GM18508 (cell line): Measurements from ENCODE around the gene ZNF317.
"Not testable (repeated sequence)": the region's sequence is repeated elsewhere in the genome, so short reads cannot be mapped to it uniquely, and the experiment has no call there.

Source experiments
- ATAC-seq: cut with Tn5 transposase; IDR thresholded peaks from one replicate; pipeline ENCODE4 v1.9.1; 2021; ENCODE audit warnings: moderate number of reproducible peaks; ENCODE audit not compliant: insufficient read depth, unreplicated experiment

The ZNF317 gene

GRCh38 chr19:9171393-9171991 lies 31.3 kb downstream of the ZNF317 start:
- no peak for ATAC-seq

DNA sequence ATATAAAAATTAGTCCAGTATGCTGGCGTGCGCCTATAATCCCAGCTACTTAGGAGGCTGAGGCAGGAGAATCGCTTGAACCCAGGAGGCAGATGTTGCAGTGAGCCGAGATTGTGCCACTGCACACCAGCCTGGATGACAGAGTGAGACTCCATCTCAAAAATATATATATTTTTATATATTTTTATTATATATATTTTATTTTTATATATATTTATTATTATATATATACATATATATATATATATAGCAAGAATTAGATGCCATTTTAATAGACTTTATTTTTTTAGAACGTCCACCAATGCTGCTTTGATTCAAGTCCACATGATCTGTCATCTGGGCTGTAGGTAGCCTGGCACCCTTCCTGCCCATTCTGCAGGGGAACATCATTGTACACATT lies 35.1 kb downstream of the ZNF317 start:
- no peak for ATAC-seq

GRCh38 chr19:9178901-9179300 lies 38.7 kb downstream of the ZNF317 start, which contains the start of gene OR7D2:
OR7D2 (plus strand) TSS chr19:9178979; CDS start chr19:9185782, 6,803 bp downstream.
- ATAC-seq, result no peak

GRCh38 chr19:9183000-9183399 lies 42.8 kb downstream of the ZNF317 start:
- no peak for ATAC-seq

DNA sequence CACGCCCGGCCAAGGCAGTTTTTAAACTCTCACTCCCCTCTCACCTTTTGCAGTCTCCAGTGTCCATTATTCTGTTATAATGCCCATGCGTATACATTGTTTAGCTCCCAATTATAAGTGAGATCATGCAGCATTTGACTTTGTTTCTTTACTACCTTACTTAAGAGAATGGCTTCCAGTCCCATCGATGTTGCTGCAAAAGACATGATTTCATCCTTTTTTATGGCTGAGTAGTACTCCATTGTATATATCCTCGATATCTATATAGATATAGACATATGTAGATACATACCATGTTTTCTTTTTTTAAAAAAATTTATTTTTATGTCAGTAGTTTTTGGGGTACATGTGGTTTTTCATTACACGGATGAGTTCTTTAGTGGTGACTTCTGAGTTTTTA lies 47.0 kb downstream of the ZNF317 start:
- ATAC-seq, result no peak

DNA sequence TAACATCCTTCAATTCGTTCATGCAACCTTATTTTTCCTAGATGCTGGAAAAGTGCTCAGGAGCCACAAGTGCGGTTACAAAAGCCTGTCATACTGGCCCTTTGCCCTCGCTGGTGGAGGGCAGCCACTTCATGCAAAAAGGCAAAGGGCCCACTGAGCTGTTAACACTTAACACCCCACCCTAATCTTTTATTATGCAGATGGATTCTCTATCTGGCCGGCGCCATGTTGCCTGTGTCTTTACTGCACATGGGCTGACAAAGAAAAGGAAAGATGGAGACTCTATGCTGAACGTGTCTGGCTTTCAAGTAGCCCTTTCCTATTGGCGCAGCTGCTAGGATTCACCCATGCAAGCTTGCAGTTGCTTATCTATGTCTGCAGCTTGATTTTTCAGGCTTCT lies 49.3 kb downstream of the ZNF317 start:
- no peak for ATAC-seq

- not testable (repeated sequence) for ATAC-seq
Observed at GRCh38 chr19:9198044-9198443, 57.8 kb downstream of the ZNF317 start.

GRCh38 chr19:9205501-9206113 lies 65.4 kb downstream of the ZNF317 start:
- ATAC-seq, result no peak
